SH-SY5Y (cell line): Measurements from ENCODE around the gene UBE2J2.

Experiments used
- GATA2 ChIP-seq: IDR thresholded peaks from 2 replicates; pipeline ENCODE4 v1.6.1; 2011; ENCODE audit warnings: mild to moderate bottlenecking, low read depth, low read length
- GATA3 ChIP-seq: IDR thresholded peaks from 2 replicates; pipeline ENCODE4 v1.6.1; 2011; ENCODE audit warnings: low read depth, mild to moderate bottlenecking, low read length, moderate library complexity

GRCh38 chr1:1236176-1236763, 37.4 kb downstream of the UBE2J2 start:
- TF ChIP-seq GATA2 (no peak), GATA3 (no peak)
